H9 (cell line): Measurements from ENCODE around the gene MKI67. TPM values are rescaled to one million over a fixed set of nuclear protein-coding genes. Genes with fewer than 3 reads are reported as not detected.

Experiments used
- DNase-seq: peaks from one replicate; pipeline ENCODE4 v3.0.0-alpha.2; 2017
- H2AFZ ChIP-seq: one replicate; pipeline ENCODE4 v1.6.1; 2013; ENCODE audit warnings: mild to moderate bottlenecking, low read length, control low read depth, moderate library complexity
- H2AK5ac ChIP-seq: 2 replicates; pipeline ENCODE4 v1.6.1; 2013; ENCODE audit warnings: low read length, control low read depth, mixed read lengths; ENCODE audit not compliant: insufficient read length
- H2BK120ac ChIP-seq: one replicate; pipeline ENCODE4 v1.6.1; 2013; ENCODE audit warnings: low read depth, mild to moderate bottlenecking, low read length, control low read depth, inconsistent platforms; ENCODE audit not compliant: poor library complexity, severe bottlenecking
- H2BK12ac ChIP-seq: 2 replicates; pipeline ENCODE4 v1.6.1; 2013; ENCODE audit warnings: low read length, control low read depth, mixed read lengths, low read depth; ENCODE audit not compliant: insufficient read length
- H2BK15ac ChIP-seq: 2 replicates; pipeline ENCODE4 v1.6.1; 2013; ENCODE audit warnings: low read depth, low read length, control low read depth
- H2BK20ac ChIP-seq: one replicate; pipeline ENCODE4 v1.6.1; 2013; ENCODE audit warnings: low read depth, mild to moderate bottlenecking, low read length, control low read depth, inconsistent platforms; ENCODE audit not compliant: poor library complexity, severe bottlenecking
- H2BK5ac ChIP-seq: 2 replicates; pipeline ENCODE4 v1.6.1; 2013; ENCODE audit warnings: low read length, control low read depth, mixed read lengths; ENCODE audit not compliant: insufficient read length
- H3K14ac ChIP-seq: 2 replicates; pipeline ENCODE4 v1.6.1; 2013; ENCODE audit warnings: low read length, control low read depth; ENCODE audit not compliant: insufficient read depth
- H3K18ac ChIP-seq: 2 replicates; pipeline ENCODE4 v1.6.1; 2013; ENCODE audit warnings: low read depth, mild to moderate bottlenecking, mixed read lengths, low read length, control low read depth; ENCODE audit not compliant: insufficient read length
- H3K23ac ChIP-seq: 2 replicates; pipeline ENCODE4 v1.6.1; 2013; ENCODE audit warnings: low read length, control low read depth, mixed read lengths, low read depth; ENCODE audit not compliant: insufficient read length
- H3K23me2 ChIP-seq: 2 replicates; pipeline ENCODE4 v1.6.1; 2013; ENCODE audit warnings: low read depth, mild to moderate bottlenecking, mixed read lengths, low read length, control low read depth; ENCODE audit not compliant: insufficient read length, poor library complexity, severe bottlenecking
- H3K27ac ChIP-seq: 2 replicates; pipeline ENCODE4 v1.5.1; 2013; ENCODE audit warnings: low read length, control low read depth, mixed read lengths, low read depth; ENCODE audit not compliant: insufficient read length
- H3K27me3 ChIP-seq: 2 replicates; pipeline ENCODE4 v1.6.1; 2013; ENCODE audit warnings: low read length, control low read depth, inconsistent platforms; ENCODE audit not compliant: insufficient read depth
- H3K4ac ChIP-seq: 2 replicates; pipeline ENCODE4 v1.6.1; 2013; ENCODE audit warnings: low read depth, mild to moderate bottlenecking, control low read depth, inconsistent platforms, low read length, moderate library complexity
- H3K4me1 ChIP-seq: 2 replicates; pipeline ENCODE4 v1.6.1; 2013; ENCODE audit warnings: low read length, control low read depth, inconsistent platforms; ENCODE audit not compliant: insufficient read depth
- H3K4me2 ChIP-seq: 2 replicates; pipeline ENCODE4 v1.6.1; 2013; ENCODE audit warnings: low read length, control low read depth, mixed read lengths; ENCODE audit not compliant: insufficient read length, insufficient read depth
- H3K56ac ChIP-seq: 2 replicates; pipeline ENCODE4 v1.6.1; 2013; ENCODE audit warnings: low read depth, mild to moderate bottlenecking, mixed read lengths, low read length, control low read depth; ENCODE audit not compliant: insufficient read length
- H3K79me1 ChIP-seq: 2 replicates; pipeline ENCODE4 v1.6.1; 2013; ENCODE audit warnings: low read depth, mild to moderate bottlenecking, moderate library complexity, low read length, control low read depth, inconsistent platforms; ENCODE audit not compliant: insufficient read depth, poor library complexity, severe bottlenecking
- H3K79me2 ChIP-seq: 2 replicates; pipeline ENCODE4 v1.6.1; 2013; ENCODE audit warnings: low read length, control low read depth, inconsistent platforms; ENCODE audit not compliant: insufficient read depth
- H3K9ac ChIP-seq: 2 replicates; pipeline ENCODE4 v1.6.1; 2013; ENCODE audit warnings: low read length, control low read depth, mixed read lengths; ENCODE audit not compliant: insufficient read length; ENCODE audit errors: extremely low read depth
- H3K9me3 ChIP-seq: one replicate; pipeline ENCODE4 v1.6.1; 2013; ENCODE audit warnings: low read depth, low read length, inconsistent platforms; ENCODE audit not compliant: control insufficient read depth
- H3T11ph ChIP-seq: one replicate; pipeline ENCODE4 v1.6.1; 2013; ENCODE audit warnings: mild to moderate bottlenecking, low read length, control low read depth, inconsistent platforms
- H4K20me1 ChIP-seq: one replicate; pipeline ENCODE4 v1.6.1; 2013; ENCODE audit not compliant: control insufficient read depth, insufficient read length, insufficient read depth
- H4K5ac ChIP-seq: 2 replicates; pipeline ENCODE4 v1.6.1; 2013; ENCODE audit warnings: low read depth, mild to moderate bottlenecking, mixed read lengths, low read length, control low read depth; ENCODE audit not compliant: insufficient read length
- H4K8ac ChIP-seq: replicated peaks from 2 replicates; pipeline ENCODE4 v1.6.1; 2013; ENCODE audit warnings: low read length, control low read depth, mixed read lengths, low read depth; ENCODE audit not compliant: insufficient read length
- H4K91ac ChIP-seq: 2 replicates; pipeline ENCODE4 v1.6.1; 2013; ENCODE audit warnings: low read depth, mild to moderate bottlenecking, moderate library complexity, mixed read lengths, low read length, control low read depth; ENCODE audit not compliant: insufficient read length
- H3K27ac Mint-ChIP-seq, 3 experiments: 2 replicates in 2 of 3; 3 replicates in 1 of 3; pipeline ENCODE4 v1.8.0; 2020 to 2021; ENCODE audit warnings: mixed read lengths in 3 of 3, mild to moderate bottlenecking in 1 of 3, moderate library complexity in 1 of 3
- H3K27me3 Mint-ChIP-seq: 2 replicates; pipeline ENCODE4 v1.8.0; 2021; ENCODE audit warnings: low read depth, mild to moderate bottlenecking, moderate library complexity, mixed read lengths
- H3K36me3 Mint-ChIP-seq, 3 experiments: 2 replicates in 2 of 3; 3 replicates in 1 of 3; pipeline ENCODE4 v1.8.0; 2020 to 2021; ENCODE audit warnings: low read depth in 3 of 3, mixed read lengths in 3 of 3; ENCODE audit not compliant: insufficient read depth in 1 of 3
- H3K4me1 Mint-ChIP-seq, 2 experiments: 2 replicates each; pipeline ENCODE4 v1.8.0; 2020; ENCODE audit warnings: mixed read lengths in 2 of 2
- H3K4me3 Mint-ChIP-seq, 2 experiments: 2 replicates in 1 of 2; 3 replicates in 1 of 2; pipeline ENCODE4 v1.8.0; 2020 to 2021; ENCODE audit warnings: mild to moderate bottlenecking in 2 of 2, mixed read lengths in 2 of 2, moderate library complexity in 1 of 2
- H3K9me3 Mint-ChIP-seq, 2 experiments: 2 replicates in 1 of 2; 3 replicates in 1 of 2; pipeline ENCODE4 v1.8.0; 2020; ENCODE audit warnings: mild to moderate bottlenecking in 2 of 2, mixed read lengths in 2 of 2, moderate library complexity in 1 of 2
- CTCF ChIP-seq: fragments of 200-600 bp; sonication (generic); conservative IDR thresholded peaks from 3 replicates; pipeline ENCODE4 v1.8.0; 2021; ENCODE audit warnings: antibody characterized with exemption, mild to moderate bottlenecking
- WGBS: extraction: QIAGEN DNeasy Blood & Tissue Kit; methylation state at CpG from one replicate; pipeline ENCODE4 v1.1.7; 2013; ENCODE audit warnings: missing lambda C conversion rate, low lambda C conversion rate, mixed read lengths; ENCODE audit not compliant: insufficient read length; ENCODE audit errors: extremely low coverage; 5-methylcytosine and 5-hydroxymethylcytosine counted together
- total RNA-seq: library from RNA; stranded (reverse); gene quantifications from 2 replicates; pipeline ENCODE4 v1.2.1, GENCODE V29; 2021

MKI67 gene
- total RNA-seq, 1 experiment from 2014 or later: 108 TPM

- no peak overlapping the region for H3K4ac ChIP-seq
- no peak overlapping the region for H3K9ac ChIP-seq
- H2BK20ac ChIP-seq: no peak overlapping the region
- WGBS: no CpG with 5 or more reads among the region's 25 CpGs
- H3K4me2 ChIP-seq: no peak overlapping the region
- no peaks in the 10 kb centered on the region for H3K23me2 ChIP-seq
- no peak overlapping the region for H3K18ac ChIP-seq
- no peak overlapping the region for H3K14ac ChIP-seq
- no peak overlapping the region for H3K4me3 Mint-ChIP-seq
- H2AFZ ChIP-seq: no peak overlapping the region
- no peak overlapping the region for H2BK12ac ChIP-seq
- H4K20me1 ChIP-seq: no peaks in the 10 kb centered on the region
- no peak for DNase-seq
- no peaks in the 10 kb centered on the region for H3K79me1 ChIP-seq
- no peak overlapping the region for H2BK5ac ChIP-seq
- no peaks in the 10 kb centered on the region for H3K79me2 ChIP-seq
- H2AK5ac ChIP-seq: no peak overlapping the region
- no peak overlapping the region for H4K8ac ChIP-seq
- H3K27ac ChIP-seq: no peak overlapping the region
- H3K9me3 ChIP-seq: no peaks in the 10 kb centered on the region
- no peak overlapping the region for H3K23ac ChIP-seq
- H3K27ac Mint-ChIP-seq: 0 out of 7 replicates have a peak overlapping the region, but pooled peaks of 1 of the 3 experiments have one; percentile 11
- no peak for TF ChIP-seq CTCF
- peaks cover 5% of the 10 kb centered on the region in 2 experiments; a peak in 2 of 5 replicates for H3K9me3 Mint-ChIP-seq
- H3K4me1 Mint-ChIP-seq: peaks cover 23 to 24% of the 10 kb centered on the region in 2 experiments
- H3K27me3 Mint-ChIP-seq: peaks cover 11% of the 10 kb centered on the region
- no peaks in the 10 kb centered on the region for H3K27me3 ChIP-seq
- H2BK15ac ChIP-seq: no peak overlapping the region
- H4K91ac ChIP-seq: no peak overlapping the region
- no peak overlapping the region for H4K5ac ChIP-seq
- peaks cover 2% of the 10 kb centered on the region; the same call in 1 of the 2 replicates for H3K4me1 ChIP-seq
- H3K36me3 Mint-ChIP-seq: peaks cover 4 to 8% (median 6%) of the 10 kb centered on the region in 3 experiments; a peak in 6 of 7 replicates
- no peak overlapping the region for H3T11ph ChIP-seq
- no peak overlapping the region for H3K56ac ChIP-seq
- no peak overlapping the region for H2BK120ac ChIP-seq
Measured at GRCh38 chr10:128067691-128068397, 58.4 kb downstream of the MKI67 start.
